MM.1S (cell line): Measurements from ENCODE around the gene CD300LF.

Experiments
- EZH2 ChIP-seq: fragments of 300-600 bp; sonication (generic); optimal IDR thresholded peaks from 2 replicates; pipeline ENCODE3; 2017; ENCODE audit warnings: low read depth, mild to moderate bottlenecking, antibody characterized with exemption, low read length, mixed read lengths
- TF ChIP-seq, protein P1 (sequence below): fragments of 300-600 bp; sonication (generic); IDR thresholded peaks from 2 replicates; pipeline ENCODE4 v1.5.1; 2016; ENCODE audit warnings: antibody characterized with exemption, low read length, mixed read lengths

DNA sequence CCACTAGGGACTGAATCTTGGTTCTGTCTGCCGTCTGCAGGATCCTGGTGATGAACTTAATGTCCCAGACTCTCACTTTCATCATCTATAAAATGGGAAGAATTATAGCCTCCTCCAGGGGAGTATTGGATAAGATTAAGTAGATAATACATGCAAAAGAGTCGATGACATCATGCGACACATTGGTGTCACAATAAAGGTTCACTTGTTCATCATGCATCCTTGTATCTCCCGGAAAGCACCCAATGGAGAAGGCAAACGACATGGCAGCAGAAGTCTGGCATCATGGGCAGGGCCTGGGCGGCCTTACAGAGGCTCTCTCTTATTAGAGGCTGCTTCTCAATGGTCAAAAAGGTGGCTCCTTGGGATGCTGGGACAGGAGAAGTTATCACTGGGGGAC lies 54.1 kb downstream of the CD300LF start:
- TF ChIP-seq, protein P1, sequence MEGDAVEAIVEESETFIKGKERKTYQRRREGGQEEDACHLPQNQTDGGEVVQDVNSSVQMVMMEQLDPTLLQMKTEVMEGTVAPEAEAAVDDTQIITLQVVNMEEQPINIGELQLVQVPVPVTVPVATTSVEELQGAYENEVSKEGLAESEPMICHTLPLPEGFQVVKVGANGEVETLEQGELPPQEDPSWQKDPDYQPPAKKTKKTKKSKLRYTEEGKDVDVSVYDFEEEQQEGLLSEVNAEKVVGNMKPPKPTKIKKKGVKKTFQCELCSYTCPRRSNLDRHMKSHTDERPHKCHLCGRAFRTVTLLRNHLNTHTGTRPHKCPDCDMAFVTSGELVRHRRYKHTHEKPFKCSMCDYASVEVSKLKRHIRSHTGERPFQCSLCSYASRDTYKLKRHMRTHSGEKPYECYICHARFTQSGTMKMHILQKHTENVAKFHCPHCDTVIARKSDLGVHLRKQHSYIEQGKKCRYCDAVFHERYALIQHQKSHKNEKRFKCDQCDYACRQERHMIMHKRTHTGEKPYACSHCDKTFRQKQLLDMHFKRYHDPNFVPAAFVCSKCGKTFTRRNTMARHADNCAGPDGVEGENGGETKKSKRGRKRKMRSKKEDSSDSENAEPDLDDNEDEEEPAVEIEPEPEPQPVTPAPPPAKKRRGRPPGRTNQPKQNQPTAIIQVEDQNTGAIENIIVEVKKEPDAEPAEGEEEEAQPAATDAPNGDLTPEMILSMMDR: no peak
- no peak for TF ChIP-seq EZH2
